Measurements from ENCODE around the gene ARHGEF17. TPM values are rescaled to one million over a fixed set of nuclear protein-coding genes. Genes with fewer than 3 reads are reported as not detected.
A peak's percentile ranks its signal among the peaks of the same experiment; 100 is the strongest.

The ARHGEF17 gene
- total and polyA plus RNA-seq, 2 of the 13 experiments (the other 11 are each of a cell fraction or from before 2014, with no cell fraction given): 10.7 to 28.8 TPM

GRCh38 chr11:73268671-73269271, 39.3 kb upstream of the ARHGEF17 start (continued):
- TF ChIP-seq MIXL1 (CRISPR knock-in tag; IDR thresholded peaks at IDR 0.05) (no peak), ARID2 (CRISPR knock-in tag; IDR thresholded peaks at IDR 0.05; ENCODE audit: borderline replicate concordance) (no peak)

GRCh38 chr11:73269459-73270015, 38.5 kb upstream of the ARHGEF17 start:
- H3K4me1 ChIP-seq (ENCODE audit: insufficient read depth, low read length): peaks cover 55% of the 10 kb centered on the region
- no peak overlapping the region for H3K9ac ChIP-seq (ENCODE audit: insufficient read depth, low read depth, low read length)
- ChIA-PET CTCF (ENCODE audit: low intra/inter-chr PET ratio, low total read pairs) (no interaction called here), POLR2A (no interaction called here)
- BruUV-seq (replicated peaks): no TSS peak
- H3K9me3 ChIP-seq (ENCODE audit: low read length): no peaks in the 10 kb centered on the region
- intact Hi-C loops (cut with micrococcal nuclease; ENCODE audit: unreplicated experiment): no loop called here
- no peaks in the 10 kb centered on the region for H3K79me2 ChIP-seq (ENCODE audit: insufficient read depth, low read length)
- no peak overlapping the region for H3K4me3 ChIP-seq (replicated peaks in 1 of 3; ENCODE audit: insufficient read depth in 1 of 3, low read depth in 2 of 3, low read length in 3 of 3)
- no peaks in the 10 kb centered on the region for H4K20me1 ChIP-seq (ENCODE audit: insufficient read depth, low read length)
- no peak overlapping the region for H2AFZ ChIP-seq (ENCODE audit: low read length)
- DNase-seq (ENCODE audit: low spot score) (no peak), ATAC-seq (no peak), FAIRE-seq (no peak)
- in situ Hi-C loops (cut with HindIII; ENCODE audit: extremely low pct_ligation_motif_present, low pct_unique_long_range_greater_than_20kb): no loop called here
- no peaks in the 10 kb centered on the region for H3K36me3 ChIP-seq (replicated peaks in 1 of 2; ENCODE audit: control insufficient read depth in 1 of 2, insufficient read depth in 2 of 2, low read length in 2 of 2)
- H3K4me2 ChIP-seq (ENCODE audit: low read depth, low read length): no peak overlapping the region
- peaks cover 5 to 64% of the 10 kb centered on the region in 2 experiments; a peak in 4 of 5 replicates for H3K27me3 ChIP-seq (ENCODE audit: control insufficient read depth in 1 of 2, insufficient read depth in 2 of 2, low read length in 2 of 2)
- no peak overlapping the region for H3K27ac ChIP-seq (ENCODE audit: extremely low read length, insufficient read depth, low read length)
- WGBS (ENCODE audit: low lambda C conversion rate): 41% methylated on average over 6 of the region's 7 CpGs
- TF ChIP-seq CAMTA2 (CRISPR knock-in tag; IDR thresholded peaks at IDR 0.05; ENCODE audit: borderline replicate concordance) (no peak), ZFP90 (CRISPR knock-in tag; IDR thresholded peaks at IDR 0.05; ENCODE audit: borderline replicate concordance) (peak; percentile 83; the same call in 1 of the 2 replicates)

- no peak overlapping the region for H2AFZ ChIP-seq (ENCODE audit: low read length)
- BruUV-seq (replicated peaks): no TSS peak
- no peak overlapping the region for H3K9ac ChIP-seq (ENCODE audit: insufficient read depth, low read depth, low read length)
- 0% methylated on average over 1 of the region's 7 CpGs for WGBS (ENCODE audit: low lambda C conversion rate)
- no peaks in the 10 kb centered on the region for H3K9me3 ChIP-seq (ENCODE audit: low read length)
- no peaks in the 10 kb centered on the region for H3K79me2 ChIP-seq (ENCODE audit: insufficient read depth, low read length)
- H4K20me1 ChIP-seq (ENCODE audit: insufficient read depth, low read length): no peaks in the 10 kb centered on the region
- intact Hi-C loops (cut with micrococcal nuclease; ENCODE audit: unreplicated experiment) (no loop called here), in situ Hi-C loops (cut with HindIII; ENCODE audit: extremely low pct_ligation_motif_present, low pct_unique_long_range_greater_than_20kb) (no loop called here)
- H3K27me3 ChIP-seq (ENCODE audit: control insufficient read depth in 1 of 2, insufficient read depth in 2 of 2, low read length in 2 of 2): peaks cover 5 to 57% of the 10 kb centered on the region in 2 experiments; a peak in 4 of 5 replicates
- H3K4me2 ChIP-seq (ENCODE audit: low read depth, low read length): peak overlapping the region; percentile 59; the same call in 1 of the 2 replicates
- H3K4me1 ChIP-seq (ENCODE audit: insufficient read depth, low read length): peaks cover 50% of the 10 kb centered on the region
- CTCF ChIA-PET (ENCODE audit: low intra/inter-chr PET ratio, low total read pairs): no interaction called here
- DNase-seq (ENCODE audit: low spot score): no peak
- POLR2A ChIA-PET: no interaction called here
- TF ChIP-seq CCAR2 (optimal IDR thresholded peaks at IDR 0.05; ENCODE audit: low read depth, low read length) (no peak), ZNF768 (CRISPR knock-in tag; IDR thresholded peaks at IDR 0.05) (peak; percentile 99)
- H3K4me3 ChIP-seq (replicated peaks in 1 of 3; ENCODE audit: insufficient read depth in 1 of 3, low read depth in 2 of 3, low read length in 3 of 3): no peak overlapping the region; a peak in 1 of 6 replicates
- no peak for ATAC-seq
- no peaks in the 10 kb centered on the region for H3K36me3 ChIP-seq (replicated peaks in 1 of 2; ENCODE audit: control insufficient read depth in 1 of 2, insufficient read depth in 2 of 2, low read length in 2 of 2)
- no peak for FAIRE-seq
- H3K27ac ChIP-seq (ENCODE audit: extremely low read length, insufficient read depth, low read length): no peak overlapping the region
Measured at GRCh38 chr11:73270016-73270854, 37.8 kb upstream of the ARHGEF17 start.

All from HepG2 (cell line).